HG03039 (cell line): ENCODE results near the gene AADACL4.
"Not testable (repeated sequence)": the region's sequence is repeated elsewhere in the genome, so short reads cannot be mapped to it uniquely, and the experiment has no call there.

Experiments
- ATAC-seq: cut with Tn5 transposase; IDR thresholded peaks from one replicate; pipeline ENCODE4 v1.9.1; 2021; ENCODE audit warnings: mild to moderate bottlenecking, moderate library complexity; ENCODE audit not compliant: unreplicated experiment

Gene AADACL4

DNA sequence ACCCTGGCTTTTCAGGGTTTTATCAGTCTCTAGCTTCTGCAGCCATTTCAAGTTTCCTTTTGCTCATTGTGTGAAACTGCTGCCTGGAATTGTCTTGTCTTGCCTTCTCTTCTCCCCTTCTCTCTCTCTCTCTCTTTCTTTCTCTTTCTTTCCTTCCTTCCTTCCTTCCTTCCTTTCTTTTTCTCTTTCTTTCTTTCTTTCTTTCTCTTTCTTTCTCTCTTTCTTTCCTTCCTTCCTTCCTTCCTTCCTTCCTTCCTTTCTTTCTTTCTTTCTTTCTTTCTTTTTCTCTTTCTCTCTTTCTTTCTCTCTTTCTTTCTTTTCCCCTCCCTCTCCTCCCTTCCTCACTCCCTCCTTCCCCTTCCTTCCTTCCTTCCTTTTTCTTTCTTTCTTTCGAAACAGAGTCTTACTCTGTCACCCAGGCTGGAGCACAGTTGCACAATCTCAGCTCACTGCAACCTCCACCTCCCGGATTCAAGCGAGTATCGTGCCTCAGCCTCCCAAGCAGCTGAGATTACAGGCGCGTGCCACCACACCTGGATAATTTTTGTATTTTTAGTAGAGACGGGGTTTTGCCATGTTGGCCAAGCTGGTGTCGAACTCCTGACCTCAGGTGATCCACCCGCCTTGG lies 14.1 kb downstream of the AADACL4 start:
- not testable (repeated sequence) for ATAC-seq

DNA sequence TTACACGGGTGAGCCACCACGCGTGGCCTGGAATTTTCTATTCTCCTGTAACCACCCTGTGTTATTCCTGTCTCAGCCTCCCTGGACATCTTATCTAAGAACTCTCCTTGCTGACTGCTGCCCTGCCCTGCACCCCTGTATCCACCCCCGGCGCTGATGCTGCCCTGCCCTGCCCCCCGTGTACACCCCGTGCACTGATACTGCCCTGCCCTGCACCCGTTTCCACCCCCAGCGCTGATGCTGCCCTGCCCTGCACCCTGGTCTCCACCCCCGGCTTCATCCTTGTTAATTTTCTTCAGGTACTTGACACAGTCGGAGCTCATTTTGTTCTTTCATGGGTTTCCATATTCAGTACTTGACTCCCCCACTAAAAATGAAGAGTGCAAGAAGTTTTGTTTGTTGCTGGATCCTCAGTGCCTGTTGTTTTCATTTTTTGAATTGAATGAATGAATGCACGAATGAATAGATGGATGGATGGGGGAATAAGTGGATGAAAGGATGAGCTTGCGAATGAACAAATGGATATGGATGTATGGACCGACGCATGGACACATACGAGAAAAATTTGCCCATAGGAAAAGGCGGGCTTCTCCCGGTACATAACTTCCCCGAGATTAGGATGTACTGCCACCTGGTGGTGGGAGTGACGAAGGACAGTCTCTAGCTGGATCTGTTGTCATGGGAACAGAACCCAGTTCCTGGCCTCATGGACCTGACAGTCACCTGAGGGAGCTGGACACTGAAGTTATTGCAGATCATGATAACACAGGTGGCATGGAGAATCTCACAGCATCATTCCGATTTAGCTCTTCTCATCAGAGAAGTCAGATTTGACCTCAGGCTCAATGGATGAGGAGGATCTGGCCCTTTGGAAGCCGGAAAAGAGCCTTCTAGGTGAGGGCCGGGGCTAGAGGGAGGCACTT lies 14.9 kb downstream of the AADACL4 start:
- no peak for ATAC-seq

DNA sequence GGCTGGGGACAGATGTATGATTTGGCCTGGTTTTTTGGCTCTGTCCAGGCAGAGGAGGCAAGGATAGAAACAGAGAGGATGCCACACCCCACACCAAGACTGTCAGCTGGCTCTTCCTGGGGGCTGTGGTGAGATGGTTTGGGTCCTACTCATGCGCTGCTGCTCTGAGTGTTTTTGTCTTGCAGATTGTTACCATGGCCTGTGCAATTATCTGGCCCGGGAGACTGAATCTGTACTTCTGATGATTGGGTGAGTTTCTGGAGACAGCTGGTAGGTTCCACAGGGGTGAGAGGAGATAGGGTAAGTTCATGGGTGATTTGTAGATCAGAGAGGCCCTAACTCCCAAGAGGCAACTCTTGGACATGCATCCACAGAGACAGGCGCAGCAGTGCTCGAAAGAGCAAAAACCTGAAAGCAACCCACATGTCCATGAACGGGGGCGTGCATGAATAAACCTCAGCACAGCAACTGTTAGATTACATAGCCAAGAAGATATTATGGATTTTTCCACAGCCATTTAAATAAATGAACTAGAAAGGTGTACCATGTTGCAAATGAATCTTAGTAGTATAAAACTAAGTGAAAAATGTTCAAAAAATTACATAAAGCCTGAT lies 17.8 kb downstream of the AADACL4 start:
- no peak for ATAC-seq

DNA sequence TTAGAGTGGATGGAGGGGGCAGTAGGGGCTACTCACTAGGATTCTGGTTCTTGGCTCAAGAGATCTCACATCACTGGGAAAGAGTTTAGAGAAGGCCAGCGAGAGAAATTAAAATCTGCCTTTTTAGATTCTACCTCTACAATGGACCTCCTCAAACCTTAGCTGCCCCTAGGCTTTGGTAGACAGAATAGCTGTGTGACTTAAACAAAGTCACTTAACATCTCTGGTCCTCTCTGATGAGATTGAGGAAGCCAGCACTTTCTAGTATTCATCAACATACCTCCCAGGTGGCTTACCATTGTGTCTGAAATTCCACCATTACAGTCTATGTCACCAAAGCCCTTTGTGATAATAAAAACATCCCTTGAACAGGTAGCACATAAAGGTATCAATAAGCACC lies 18.7 kb downstream of the AADACL4 start:
- no peak for ATAC-seq

DNA sequence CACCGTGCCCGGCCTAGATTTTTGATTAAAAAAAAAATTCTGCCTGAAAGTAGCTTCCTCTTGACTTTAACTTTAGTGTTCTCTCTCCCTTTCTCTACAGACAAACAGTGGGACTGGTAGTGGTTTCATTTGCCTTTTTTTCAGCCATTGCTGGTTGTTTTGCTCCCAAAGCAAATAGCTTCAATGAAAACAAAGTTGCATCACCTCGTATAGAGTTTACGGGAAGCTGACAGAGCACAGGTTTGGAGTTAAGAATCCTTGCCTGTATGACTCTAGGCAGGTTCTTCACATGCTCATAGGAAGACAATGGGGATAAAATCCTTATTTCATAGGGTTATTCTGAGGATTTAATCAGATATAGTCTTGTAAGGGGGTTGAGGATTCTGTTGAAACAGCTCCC lies 21.6 kb downstream of the AADACL4 start:
- no peak for ATAC-seq

DNA sequence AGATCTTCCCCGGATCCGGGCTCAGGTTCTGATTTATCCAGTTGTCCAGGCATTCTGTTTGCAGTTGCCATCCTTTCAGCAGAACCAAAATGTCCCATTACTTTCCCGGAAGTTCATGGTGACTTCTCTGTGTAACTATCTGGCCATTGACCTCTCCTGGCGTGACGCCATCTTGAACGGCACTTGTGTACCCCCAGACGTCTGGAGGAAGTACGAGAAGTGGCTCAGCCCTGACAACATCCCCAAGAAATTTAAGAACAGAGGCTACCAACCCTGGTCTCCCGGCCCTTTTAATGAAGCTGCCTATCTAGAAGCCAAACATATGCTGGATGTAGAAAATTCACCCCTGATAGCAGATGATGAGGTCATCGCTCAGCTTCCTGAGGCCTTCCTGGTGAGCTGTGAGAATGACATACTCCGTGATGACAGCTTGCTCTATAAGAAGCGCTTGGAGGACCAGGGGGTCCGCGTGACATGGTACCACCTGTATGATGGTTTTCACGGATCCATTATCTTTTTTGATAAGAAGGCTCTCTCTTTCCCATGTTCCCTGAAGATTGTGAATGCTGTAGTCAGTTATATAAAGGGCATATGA lies 22.4 kb downstream of the AADACL4 start:
- ATAC-seq = no peak

DNA sequence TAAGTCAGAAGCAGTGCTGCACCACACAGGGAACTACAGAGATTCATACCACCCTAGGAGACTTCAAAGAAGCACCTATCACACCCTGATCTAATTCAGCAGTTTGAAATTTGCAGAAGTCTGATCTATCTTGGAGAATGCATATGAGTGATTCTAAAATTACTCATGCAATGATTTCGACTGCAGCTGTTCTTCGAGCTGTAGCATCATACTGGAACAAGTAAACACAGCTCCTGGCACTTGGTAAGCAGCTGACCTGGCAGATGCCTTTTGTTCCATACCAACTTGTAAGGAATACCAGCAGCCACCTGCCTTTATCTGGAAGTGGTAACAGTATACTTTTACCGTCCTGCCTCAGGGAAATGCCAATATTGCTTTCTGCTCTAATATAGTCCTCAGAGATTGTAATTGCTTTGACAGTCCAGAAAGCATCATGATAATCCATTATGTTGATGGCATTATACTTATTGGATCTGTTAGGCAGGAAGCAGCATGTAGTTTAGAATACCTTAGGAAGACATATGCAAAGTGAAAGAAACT lies 25.7 kb downstream of the AADACL4 start:
- no peak for ATAC-seq

DNA sequence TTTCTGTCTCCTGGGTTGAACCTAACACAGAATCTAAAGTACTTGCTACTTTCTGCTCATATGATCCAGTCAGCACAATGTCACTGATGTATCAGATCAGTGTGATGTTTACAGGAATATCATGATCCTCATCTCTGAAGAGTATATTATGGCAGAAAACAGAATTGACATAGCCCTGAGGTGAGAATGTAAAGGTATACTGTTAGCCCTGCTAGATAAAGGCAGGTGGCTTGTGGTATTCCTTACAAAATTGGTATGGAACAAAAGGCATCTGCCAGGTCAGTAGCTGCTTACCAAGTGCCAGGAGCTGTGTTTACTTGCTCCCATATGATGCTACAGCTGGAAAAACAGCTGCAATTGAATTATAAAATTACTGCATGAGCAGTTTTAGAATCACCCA lies 30.5 kb downstream of the AADACL4 start:
- ATAC-seq = no peak

DNA sequence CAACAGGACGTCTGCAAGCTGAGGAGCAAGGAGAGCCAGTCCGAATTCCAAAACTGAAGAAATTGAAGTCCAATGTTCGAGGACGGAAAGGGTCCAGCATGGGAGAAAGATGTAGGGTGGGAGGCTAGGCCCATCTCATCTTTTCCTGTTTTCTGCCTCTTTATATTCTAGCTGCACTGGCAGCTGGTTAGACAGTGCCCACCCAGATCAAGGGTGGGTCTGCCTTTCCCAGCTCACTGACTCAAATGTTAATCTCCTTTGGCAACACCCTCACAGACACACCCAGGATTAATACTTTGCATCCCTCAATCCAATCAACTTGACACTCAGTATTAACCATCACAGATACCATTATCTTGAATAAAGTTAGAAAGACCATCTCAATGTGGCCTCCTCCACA lies 32.2 kb downstream of the AADACL4 start:
- not testable (repeated sequence) for ATAC-seq

DNA sequence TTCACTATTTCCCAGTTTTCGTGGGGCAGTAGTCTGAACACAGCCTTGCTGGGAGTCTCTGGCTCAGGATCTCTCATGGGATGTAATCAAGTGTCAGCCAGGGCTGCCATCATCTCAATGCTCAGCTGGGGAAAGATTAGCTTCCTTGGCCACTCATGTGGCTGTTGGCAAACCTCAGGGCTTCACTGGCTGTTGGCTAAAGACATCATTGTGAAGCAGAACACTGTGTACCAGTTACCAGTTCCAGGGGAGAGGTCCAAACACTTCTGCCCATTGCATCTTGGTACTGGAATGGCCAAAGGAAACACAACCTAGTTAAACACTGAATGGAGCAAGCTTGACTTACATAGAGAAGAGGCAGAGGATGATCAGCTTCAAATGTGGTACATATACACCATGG lies 33.7 kb downstream of the AADACL4 start:
- ATAC-seq = no peak

DNA sequence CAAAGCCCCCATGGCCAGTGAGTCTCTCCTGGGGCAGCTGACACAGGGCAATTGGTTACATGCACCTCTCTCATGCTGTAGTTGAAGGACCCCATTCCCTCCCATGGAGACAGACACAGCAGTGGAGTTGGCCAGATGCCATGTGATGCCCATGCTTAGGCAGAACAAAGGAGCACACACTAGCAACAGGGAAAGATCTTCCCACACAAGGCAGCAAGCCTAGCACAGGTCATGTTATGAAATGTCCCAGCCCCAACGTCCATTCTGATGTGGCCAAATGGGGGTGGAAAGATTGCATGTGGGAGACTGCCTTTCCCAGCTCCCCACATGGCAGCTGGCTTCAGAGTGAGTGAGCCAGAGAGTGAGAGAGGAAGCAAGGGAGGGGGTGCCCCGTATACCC lies 34.5 kb downstream of the AADACL4 start:
- no peak for ATAC-seq

DNA sequence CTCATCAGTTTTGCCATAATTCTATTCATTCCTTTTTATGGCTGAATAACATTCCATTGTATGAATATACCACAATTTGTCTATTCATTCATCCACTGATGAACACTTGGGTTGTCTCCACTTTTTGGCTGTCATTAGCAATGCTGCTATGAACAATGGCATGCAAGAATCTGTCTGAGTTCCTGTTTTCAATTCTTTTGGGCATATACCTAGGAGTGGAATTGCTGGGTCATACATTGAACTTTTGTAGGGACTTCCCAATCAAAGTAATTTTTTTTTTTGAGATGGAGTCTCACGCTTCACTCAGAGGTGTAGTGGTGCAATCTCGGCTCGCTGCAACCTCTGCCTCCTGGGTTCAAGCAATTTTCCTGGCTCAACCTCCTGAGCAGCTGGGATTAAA lies 34.9 kb downstream of the AADACL4 start:
- no peak for ATAC-seq

DNA sequence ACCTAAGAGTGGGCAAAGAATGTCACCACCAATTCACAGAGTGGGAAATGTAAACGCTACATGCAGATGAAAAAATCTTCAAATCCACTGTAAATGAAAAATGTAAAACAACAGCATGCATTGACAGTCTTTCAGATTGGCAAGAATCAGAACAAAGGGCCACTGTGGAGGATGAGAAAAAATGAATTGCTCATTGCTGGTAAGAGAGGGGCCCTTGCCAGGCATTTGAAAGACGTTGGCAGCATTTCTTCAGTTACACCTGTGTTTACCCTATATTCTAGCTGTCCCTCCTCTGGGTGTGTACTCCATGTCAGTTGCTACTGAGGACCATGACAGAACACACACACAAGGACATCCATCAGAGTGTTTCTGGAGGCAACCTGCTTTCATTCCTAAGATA lies 46.3 kb downstream of the AADACL4 start:
- no peak for ATAC-seq

DNA sequence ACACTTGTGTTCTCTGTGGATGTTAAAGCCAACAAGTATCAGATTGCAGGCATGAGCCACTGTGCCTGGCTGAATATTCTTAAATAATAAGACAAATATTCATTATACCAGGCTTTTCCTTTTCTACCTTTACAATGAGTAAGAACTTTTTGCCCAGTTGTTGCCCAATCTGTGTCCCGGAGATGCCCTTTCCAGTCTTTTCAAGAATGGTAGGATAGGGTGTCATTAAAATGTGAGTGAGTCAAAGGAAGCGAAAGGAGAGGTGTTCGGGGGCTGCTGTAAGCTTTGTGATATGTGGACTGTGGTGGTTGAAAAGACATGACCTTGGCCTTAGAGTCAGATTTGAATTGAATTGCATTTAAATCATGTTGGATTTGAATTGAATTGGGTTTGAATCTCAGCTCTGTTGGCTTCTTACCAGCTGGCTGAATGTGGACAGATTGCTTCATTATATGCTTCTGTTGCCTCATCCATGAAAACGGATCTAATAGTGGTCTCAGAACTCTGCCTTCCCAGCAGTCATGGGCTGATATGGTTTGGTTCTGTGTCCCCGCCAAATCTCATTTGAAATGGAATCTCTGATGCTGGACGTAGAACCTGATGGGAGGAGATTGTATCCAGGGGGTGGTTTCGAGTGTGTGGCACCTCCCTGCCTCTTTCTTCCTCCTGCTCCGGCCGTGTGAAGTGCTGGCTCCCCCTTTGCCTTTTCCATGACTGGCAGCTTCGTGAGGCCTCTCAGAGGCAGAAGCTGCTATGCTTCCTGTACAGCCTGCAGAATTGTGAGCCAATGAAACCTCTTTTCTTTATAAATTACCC lies 49.3 kb downstream of the AADACL4 start:
- no peak for ATAC-seq

DNA sequence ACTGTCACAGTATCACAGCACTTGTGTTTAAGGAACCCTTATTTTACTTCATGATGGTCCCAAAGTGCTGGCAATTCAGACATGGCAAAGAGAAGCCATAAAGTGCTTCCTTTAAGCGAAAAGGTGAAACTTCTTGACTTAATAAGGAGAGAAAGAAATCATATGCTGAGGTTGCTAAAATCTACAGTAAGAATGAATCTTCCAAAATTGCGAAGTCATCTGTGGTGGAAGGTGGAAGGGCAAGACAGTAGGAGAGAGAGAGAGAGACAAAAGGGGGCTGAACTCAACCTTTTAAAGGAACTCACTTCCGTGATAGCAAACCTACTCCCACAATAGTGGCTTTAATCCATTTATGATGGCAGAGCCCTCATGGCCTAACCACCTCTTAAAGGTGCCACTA lies 52.8 kb downstream of the AADACL4 start:
- ATAC-seq = no peak

DNA sequence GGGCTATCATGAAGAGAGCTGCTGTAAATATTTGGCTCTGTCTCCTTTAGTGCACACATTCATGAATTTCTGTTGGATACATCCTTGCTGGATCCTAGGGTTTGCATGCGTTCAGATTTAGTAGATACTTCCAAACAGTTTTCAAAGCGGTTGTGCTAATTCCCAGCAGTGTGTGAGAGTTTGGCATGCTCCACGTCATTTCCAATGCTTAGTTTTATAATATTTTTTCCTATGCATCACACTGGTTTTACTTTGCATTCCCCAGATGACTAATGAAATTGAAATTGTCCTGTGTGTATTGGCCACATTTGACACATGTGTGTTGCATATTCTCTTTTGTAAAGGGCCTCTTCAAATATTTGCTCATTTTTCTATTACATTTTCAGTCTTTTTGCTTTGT lies 53.5 kb downstream of the AADACL4 start:
- no peak for ATAC-seq

DNA sequence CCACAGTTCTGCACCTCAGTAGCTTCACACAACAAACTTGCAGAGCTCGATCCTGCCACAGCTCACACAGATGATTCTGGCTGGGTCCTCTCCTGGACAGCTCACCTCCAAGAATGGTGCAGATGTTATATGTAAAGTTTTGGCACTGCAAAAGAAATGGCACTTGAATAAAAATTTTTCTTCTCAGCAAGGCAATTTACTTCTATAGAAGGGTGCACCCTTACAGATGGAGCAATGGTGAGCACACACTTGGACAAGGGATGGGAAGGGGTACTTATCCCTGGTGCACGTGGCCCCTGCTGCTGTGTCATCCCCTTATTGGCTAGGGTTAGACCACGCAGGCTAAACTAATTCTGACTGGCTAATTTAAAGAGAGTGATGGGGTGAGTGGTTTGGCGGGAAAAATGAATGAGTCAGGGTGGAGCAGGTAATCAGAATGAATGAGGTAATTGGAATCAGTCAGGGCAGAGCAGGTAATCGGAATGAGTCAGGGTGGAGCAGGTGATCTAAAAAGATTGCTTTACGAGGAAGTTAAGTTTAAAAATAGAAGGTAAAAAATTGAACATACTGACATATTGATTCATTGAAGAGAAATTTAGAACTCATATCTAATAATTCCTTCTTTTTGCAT lies 60.1 kb downstream of the AADACL4 start:
- ATAC-seq = no peak

DNA sequence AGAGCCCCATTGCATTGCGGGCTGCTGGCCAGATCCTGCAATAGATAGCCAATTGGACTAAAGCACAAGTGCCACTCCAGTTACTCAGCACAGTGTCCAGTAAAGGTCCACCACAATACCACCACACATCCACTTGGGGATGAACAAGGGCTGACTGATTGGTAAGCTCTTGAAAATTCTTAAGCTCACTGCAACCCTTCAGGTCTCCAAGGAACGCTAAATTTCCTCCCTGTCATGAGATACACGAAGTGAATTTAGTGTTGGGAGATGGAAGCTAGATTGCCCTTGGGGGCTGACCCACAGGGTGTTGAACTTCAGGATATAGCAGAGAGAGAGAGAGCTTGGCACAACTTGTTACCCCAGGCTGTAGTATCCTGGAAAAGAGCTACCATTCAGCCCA lies 62.2 kb downstream of the AADACL4 start:
- ATAC-seq = no peak

DNA sequence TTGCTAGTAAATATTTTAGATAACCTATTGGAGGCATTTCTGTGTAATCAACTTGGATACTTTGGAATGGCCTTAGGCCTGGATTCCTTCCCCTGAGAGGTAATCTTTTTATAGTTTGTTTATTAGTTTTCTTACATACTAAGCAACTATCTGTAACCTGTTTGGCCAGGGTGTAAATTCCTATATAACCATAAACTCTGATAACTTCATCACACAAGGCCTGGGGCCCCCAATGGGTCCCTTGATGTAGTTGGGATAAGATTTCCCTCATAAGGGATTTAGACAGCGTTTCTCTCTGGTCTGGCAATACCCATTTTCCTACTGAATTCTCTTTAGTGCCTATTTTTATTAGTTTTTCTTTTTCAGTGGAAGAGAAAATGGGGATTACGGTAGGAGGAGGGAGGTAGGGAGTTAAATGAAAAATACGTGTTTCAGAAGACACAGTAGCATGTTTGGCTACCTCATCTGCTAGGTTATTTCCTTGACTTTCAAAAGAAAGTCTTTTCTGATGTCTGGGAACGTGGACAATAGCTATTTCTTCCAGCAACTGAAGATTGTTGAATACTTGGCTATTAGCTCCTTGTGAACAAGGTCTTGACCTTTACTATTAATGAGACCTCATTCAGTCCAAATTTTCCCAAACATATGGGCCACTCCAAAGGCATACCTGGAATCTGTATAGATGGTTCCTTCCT lies 64.7 kb downstream of the AADACL4 start:
- no peak for ATAC-seq
